IMR-90 (cell line): ENCODE measurements around the gene C2.

ENCODE experiments used
- BHLHE40 ChIP-seq: fragments of 150-350 bp; IDR thresholded peaks from 2 replicates; pipeline ENCODE4 v1.6.1; 2016; ENCODE audit warnings: mild to moderate bottlenecking, low read depth, low read length
- CEBPB ChIP-seq: IDR thresholded peaks from 2 replicates; pipeline ENCODE4 v1.6.1; 2012; ENCODE audit warnings: low read depth, low read length, improper control_type of control experiment
- CHD1 ChIP-seq: IDR thresholded peaks from 2 replicates; pipeline ENCODE4 v1.6.1; 2012; ENCODE audit warnings: low read depth, low read length, improper control_type of control experiment
- CTCF ChIP-seq: conservative IDR thresholded peaks from 2 replicates; pipeline ENCODE4 v1.5.1; 2012; ENCODE audit warnings: mild to moderate bottlenecking, low read depth, low read length, improper control_type of control experiment
- MAFK ChIP-seq: IDR thresholded peaks from 2 replicates; pipeline ENCODE4 v1.6.1; 2012; ENCODE audit warnings: low read depth, low read length, improper control_type of control experiment
- MXI1 ChIP-seq: IDR thresholded peaks from 2 replicates; pipeline ENCODE4 v1.6.1; 2012; ENCODE audit warnings: low read depth, mild to moderate bottlenecking, low read length, moderate library complexity, borderline replicate concordance
- NFE2L2 ChIP-seq: fragments of 150-350 bp; IDR thresholded peaks from 2 replicates; pipeline ENCODE4 v1.6.1; 2016; ENCODE audit warnings: low read depth, mild to moderate bottlenecking, low read length
- POLR2A ChIP-seq: IDR thresholded peaks from 2 replicates; pipeline ENCODE4 v1.6.1; 2012; ENCODE audit warnings: mild to moderate bottlenecking, low read depth, low read length
- RAD21 ChIP-seq: IDR thresholded peaks from 2 replicates; pipeline ENCODE4 v1.6.1; 2012; ENCODE audit warnings: low read length, improper control_type of control experiment
- RFX5 ChIP-seq: IDR thresholded peaks from 2 replicates; pipeline ENCODE4 v1.8.0; 2012; ENCODE audit warnings: low read depth, mild to moderate bottlenecking, low read length, moderate library complexity
- SMC3 ChIP-seq: fragments of 150-350 bp; IDR thresholded peaks from 2 replicates; pipeline ENCODE4 v1.6.1; 2016; ENCODE audit warnings: low read depth, mild to moderate bottlenecking, antibody characterized with exemption, low read length, moderate library complexity
- USF2 ChIP-seq: fragments of 150-350 bp; IDR thresholded peaks from 2 replicates; pipeline ENCODE4 v1.6.1; 2017; ENCODE audit warnings: mild to moderate bottlenecking, antibody characterized with exemption, low read length, low read depth

- TF ChIP-seq CTCF (no peak), RAD21 (no peak), POLR2A (no peak), BHLHE40 (no peak), CEBPB (no peak), RFX5 (no peak), MAFK (no peak), CHD1 (no peak), SMC3 (no peak), NFE2L2 (no peak), USF2 (no peak), MXI1 (no peak)
Measured at GRCh38 chr6:31946370-31946885, 18.9 kb downstream of the C2 start.
